H1 (cell line): Measurements from ENCODE around the gene PTPRD. TPM values are rescaled to one million over a fixed set of nuclear protein-coding genes. Genes with fewer than 3 reads are reported as not detected.

Experiments used
- CTCF ChIA-PET: fragments of 300-600 bp; sonication (Branson Sonifier 250); formaldehyde crosslinking; loops from one replicate; lab custom pipeline; 2021; ENCODE audit not compliant: partially characterized antibody; lab: Charles Lee
- POLR2A ChIA-PET: fragments of 300-600 bp; sonication (Branson Sonifier 250); formaldehyde crosslinking; loops from one replicate; lab custom pipeline; 2021; ENCODE audit warnings: inconsistent platforms; ENCODE audit not compliant: partially characterized antibody; lab: Charles Lee
- DNase-seq, 2 experiments: peaks; one replicate each; pipeline versions ENCODE4 v3.0.0 to v3.0.0-alpha.2; 2010 to 2022; ENCODE audit warnings: low spot score in 2 of 2, low read depth in 1 of 2, mixed read lengths in 1 of 2
- FAIRE-seq: peaks from 2 replicates; lab custom pipeline; 2011; peaks lifted over from hg19 to GRCh38; lab: Jason Lieb, UNC
- H2AFZ ChIP-seq: 2 replicates; pipeline ENCODE4 v1.8.1; 2012; ENCODE audit warnings: low read length, inconsistent platforms
- H2AK5ac ChIP-seq: 2 replicates; pipeline ENCODE4 v1.6.1; 2013; ENCODE audit warnings: low read depth, low read length
- H2BK120ac ChIP-seq: replicated peaks from 2 replicates; pipeline ENCODE3; 2013; ENCODE audit warnings: low read depth, low read length, inconsistent platforms
- H2BK12ac ChIP-seq: 2 replicates; pipeline ENCODE4 v1.6.1; 2013; ENCODE audit warnings: low read depth, low read length
- H2BK15ac ChIP-seq: 2 replicates; pipeline ENCODE4 v1.6.1; 2013; ENCODE audit warnings: low read length
- H2BK20ac ChIP-seq: 2 replicates; pipeline ENCODE4 v1.6.1; 2013; ENCODE audit warnings: low read length
- H2BK5ac ChIP-seq: 2 replicates; pipeline ENCODE4 v1.6.1; 2013; ENCODE audit warnings: low read depth, low read length
- H3K14ac ChIP-seq: 2 replicates; pipeline ENCODE4 v1.6.1; 2013; ENCODE audit warnings: inconsistent platforms; ENCODE audit not compliant: insufficient read length
- H3K18ac ChIP-seq: 2 replicates; pipeline ENCODE4 v1.6.1; 2013; ENCODE audit warnings: low read length; ENCODE audit errors: extremely low read depth
- H3K23ac ChIP-seq: 2 replicates; pipeline ENCODE4 v1.6.1; 2013; ENCODE audit warnings: inconsistent platforms; ENCODE audit not compliant: insufficient read length
- H3K23me2 ChIP-seq: 2 replicates; pipeline ENCODE4 v1.6.1; 2013; ENCODE audit warnings: low read depth, low read length
- H3K27ac ChIP-seq: 2 replicates; pipeline ENCODE4 v1.6.1; 2011; ENCODE audit warnings: low read depth, low read length, inconsistent platforms
- H3K27me3 ChIP-seq, 4 experiments: replicated peaks in 1 of 4; 1 replicate in 1 of 4; 2 replicates in 3 of 4; pipeline versions ENCODE4 v1.6.1 to v1.8.1; 2011 to 2013; ENCODE audit warnings: low read length in 3 of 4, mild to moderate bottlenecking in 3 of 4, inconsistent platforms in 2 of 4, mixed read lengths in 2 of 4, moderate library complexity in 1 of 4; ENCODE audit not compliant: control insufficient read depth in 3 of 4, insufficient read depth in 3 of 4; ENCODE audit errors: extremely low read depth in 1 of 4
- H3K36me3 ChIP-seq, 4 experiments: 2 replicates each; pipeline versions ENCODE4 v1.6.1 to v1.8.1; 2011 to 2013; ENCODE audit warnings: mild to moderate bottlenecking in 4 of 4, low read length in 3 of 4, moderate library complexity in 2 of 4, control low read depth in 1 of 4, inconsistent platforms in 1 of 4; ENCODE audit not compliant: insufficient read depth in 4 of 4, control insufficient read depth in 2 of 4
- H3K4ac ChIP-seq: replicated peaks from 2 replicates; pipeline ENCODE3; 2013; ENCODE audit warnings: low read length, low read depth, mixed read lengths, inconsistent platforms; ENCODE audit not compliant: insufficient read length
- H3K4me1 ChIP-seq, 4 experiments: replicated peaks in 1 of 4; 1 replicate in 1 of 4; 2 replicates in 3 of 4; pipeline versions ENCODE4 v1.6.1 to v1.8.1; 2011 to 2013; ENCODE audit warnings: low read length in 3 of 4, inconsistent platforms in 2 of 4, mixed read lengths in 1 of 4; ENCODE audit not compliant: insufficient read depth in 4 of 4, control insufficient read depth in 3 of 4
- H3K4me2 ChIP-seq, 2 experiments: 2 replicates each; pipeline versions ENCODE4 v1.6.1 to v1.8.1; 2011 to 2013; ENCODE audit warnings: low read depth in 2 of 2, low read length in 2 of 2, control low read depth in 1 of 2, inconsistent platforms in 1 of 2, mild to moderate bottlenecking in 1 of 2; ENCODE audit not compliant: insufficient read depth in 1 of 2
- H3K4me3 ChIP-seq, 4 experiments: fragments of 200-600, 300-600 bp in 1 of 4; sonication (generic), shearing (Covaris generic), sonication (Bioruptor Twin) in 1 of 4; 2 replicates each; pipeline versions ENCODE4 v1.5.1 to v1.8.1; 2011 to 2016; ENCODE audit warnings: low read length in 4 of 4, low read depth in 3 of 4, control low read depth in 2 of 4, inconsistent platforms in 2 of 4, mild to moderate bottlenecking in 2 of 4, mixed read lengths in 1 of 4, moderate library complexity in 1 of 4; ENCODE audit not compliant: insufficient read depth in 2 of 4; ENCODE audit errors: extremely low read depth in 1 of 4
- H3K56ac ChIP-seq: replicated peaks from 2 replicates; pipeline ENCODE3; 2013; ENCODE audit warnings: low read depth, mild to moderate bottlenecking, mixed read lengths, low read length, inconsistent platforms; ENCODE audit not compliant: insufficient read length
- H3K79me1 ChIP-seq: 2 replicates; pipeline ENCODE4 v1.6.1; 2013; ENCODE audit warnings: low read depth, low read length, control low read depth
- H3K79me2 ChIP-seq, 2 experiments: 2 replicates each; pipeline versions ENCODE4 v1.6.1 to v1.8.1; 2012 to 2013; ENCODE audit warnings: low read length in 2 of 2, mild to moderate bottlenecking in 2 of 2, inconsistent platforms in 1 of 2; ENCODE audit not compliant: insufficient read depth in 2 of 2, control insufficient read depth in 1 of 2
- H3K9ac ChIP-seq, 4 experiments: replicated peaks in 1 of 4; 1 replicate in 1 of 4; 2 replicates in 3 of 4; pipeline versions ENCODE4 v1.6.1 to v1.8.1; 2011 to 2013; ENCODE audit warnings: low read depth in 3 of 4, low read length in 3 of 4, control low read depth in 2 of 4, mild to moderate bottlenecking in 2 of 4, moderate library complexity in 2 of 4, inconsistent platforms in 1 of 4; ENCODE audit errors: extremely low read depth in 1 of 4
- H3K9me3 ChIP-seq, 2 experiments: 2 replicates each; pipeline versions ENCODE4 v1.6.1 to v1.8.1; 2012 to 2013; ENCODE audit warnings: mild to moderate bottlenecking in 2 of 2, moderate library complexity in 2 of 2, control low read depth in 1 of 2, inconsistent platforms in 1 of 2, low read depth in 1 of 2, low read length in 1 of 2, mixed read lengths in 1 of 2; ENCODE audit not compliant: insufficient read depth in 2 of 2
- H4K20me1 ChIP-seq, 2 experiments: replicated peaks in 1 of 2; 2 replicates each; pipeline versions ENCODE3 to v1.8.1; 2011 to 2013; ENCODE audit warnings: inconsistent platforms in 2 of 2, low read length in 2 of 2, mild to moderate bottlenecking in 1 of 2; ENCODE audit not compliant: insufficient read depth in 2 of 2, control insufficient read depth in 1 of 2
- H4K5ac ChIP-seq: 2 replicates; pipeline ENCODE4 v1.6.1; 2013; ENCODE audit warnings: low read length, low read depth, mixed read lengths, inconsistent platforms; ENCODE audit not compliant: insufficient read length
- H4K8ac ChIP-seq: 2 replicates; pipeline ENCODE4 v1.8.0; 2013; ENCODE audit warnings: mild to moderate bottlenecking, moderate library complexity, low read length, inconsistent platforms; ENCODE audit not compliant: insufficient read depth; ENCODE audit errors: extremely low read depth
- H4K91ac ChIP-seq: replicated peaks from 2 replicates; pipeline ENCODE3; 2013; ENCODE audit warnings: low read length, mixed read lengths, inconsistent platforms; ENCODE audit not compliant: insufficient read length
- SP1 ChIP-seq: IDR thresholded peaks from 2 replicates; pipeline ENCODE4 v1.6.1; 2011; ENCODE audit warnings: low read depth, low read length
- WGBS, 2 experiments: shearing (Covaris generic) in 1 of 2; methylation state at CpG; one replicate each; pipeline versions ENCODE4 v1.1.6 to v1.1.7; 2013 to 2015; ENCODE audit warnings: low lambda C conversion rate in 2 of 2, mixed read lengths in 2 of 2, inconsistent platforms in 1 of 2, low coverage in 1 of 2, missing lambda C conversion rate in 1 of 2; ENCODE audit not compliant: insufficient replicate concordance in 2 of 2, insufficient coverage in 1 of 2, insufficient read length in 1 of 2; ENCODE audit errors: extremely low coverage in 1 of 2, missing lambda C conversion rate in 1 of 2; 5-methylcytosine and 5-hydroxymethylcytosine counted together
- polyA plus RNA-seq, 7 experiments: library from polyadenylated mRNA; depleted of rRNA in 3 of 7; stranded (reverse) in 5 of 7; unstranded in 2 of 7; fragments of >200 nt in 5 of 7; fragments of 200-250 nt in 2 of 7; gene quantifications; 1 replicate in 5 of 7; 2 replicates in 1 of 7; 4 replicates in 1 of 7; pipeline versions ENCODE4 v1.2.1 to v1.2.3, GENCODE V29; 2011 to 2013; ENCODE audit warnings: missing spikeins in 2 of 7, mixed read lengths in 2 of 7
- total RNA-seq: library from RNA; stranded (reverse); fragmentation: NEBNext Ultra II Directional; extraction: Animal tissue kit (Norgen Biotek cat#: 25700); gene quantifications from 2 replicates; pipeline ENCODE4 v1.2.1, GENCODE V29; 2021

Gene PTPRD
- total and polyA plus RNA-seq, 2 of the 8 experiments (the other 6 are each of a cell fraction or from before 2014, with no cell fraction given) = 17.2 to 77.0 TPM

DNA sequence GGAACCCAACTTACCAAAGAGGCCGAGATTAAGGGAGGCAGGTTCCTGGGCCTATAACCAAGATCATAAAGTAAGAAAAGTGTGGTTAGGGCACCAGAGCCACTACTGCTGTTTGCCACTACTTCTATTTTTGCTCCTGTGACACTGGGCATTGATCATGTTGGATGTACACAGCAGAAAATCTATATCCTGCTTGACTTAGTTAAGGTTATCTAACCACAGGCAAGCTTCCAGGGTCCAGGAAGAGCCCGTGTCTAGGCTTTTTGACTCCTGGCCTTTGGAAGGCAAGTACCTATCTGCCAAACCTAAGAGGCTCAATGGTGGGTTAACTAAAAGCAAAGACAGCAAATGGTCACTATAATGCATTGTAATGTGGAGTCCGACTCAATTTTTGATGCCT is 2315.8 kb downstream of the PTPRD start:
- DNase-seq (no peak), FAIRE-seq (no peak)
- TF ChIP-seq SP1 = no peak
- WGBS, 2 experiments = 90% methylated on average over 3 of the region's 3 CpGs; no CpG with 5 or more reads in 1 of the 2 experiments
- no peak overlapping the region for H4K8ac ChIP-seq
- H3K4ac ChIP-seq = no peak overlapping the region
- H2AFZ ChIP-seq = no peak overlapping the region
- no peak overlapping the region for H3K9ac ChIP-seq
- H3K79me1 ChIP-seq = no peaks in the 10 kb centered on the region
- no peak overlapping the region for H4K91ac ChIP-seq
- H3K27ac ChIP-seq = no peak overlapping the region
- H3K14ac ChIP-seq = no peak overlapping the region
- H4K20me1 ChIP-seq = no peaks in the 10 kb centered on the region
- H4K5ac ChIP-seq = no peak overlapping the region
- no peak overlapping the region for H3K4me2 ChIP-seq
- H3K23ac ChIP-seq = no peak overlapping the region
- no peak overlapping the region for H2BK12ac ChIP-seq
- H3K23me2 ChIP-seq = no peaks in the 10 kb centered on the region
- 0 out of 4 replicates have a peak, but pooled peaks cover 0 to 3% of the 10 kb centered on the region in 2 experiments for H3K9me3 ChIP-seq
- H3K4me3 ChIP-seq = no peak overlapping the region
- H2AK5ac ChIP-seq = no peak overlapping the region
- no peaks in the 10 kb centered on the region for H3K36me3 ChIP-seq
- ChIA-PET POLR2A (no interaction called here), CTCF (no interaction called here)
- no peak overlapping the region for H2BK5ac ChIP-seq
- no peak overlapping the region for H2BK15ac ChIP-seq
- no peak overlapping the region for H3K56ac ChIP-seq
- no peak overlapping the region for H3K18ac ChIP-seq
- no peaks in the 10 kb centered on the region for H3K4me1 ChIP-seq
- H2BK20ac ChIP-seq = no peak overlapping the region
- no peaks in the 10 kb centered on the region for H3K27me3 ChIP-seq
- no peaks in the 10 kb centered on the region for H3K79me2 ChIP-seq
- H2BK120ac ChIP-seq = no peak overlapping the region
